Measurements from ENCODE around the gene GPATCH1.

GRCh38 chr19:33150852-33151518 is 70.0 kb downstream of the GPATCH1 start:
- TF ChIP-seq TCF7 (IDR thresholded peaks at IDR 0.05; ENCODE audit: borderline replicate concordance) (no peak), SIN3A (IDR thresholded peaks at IDR 0.05; ENCODE audit: low read depth, low read length) (no peak), SMC3 (IDR thresholded peaks at IDR 0.05; ENCODE audit: borderline replicate concordance, low read length) (no peak), CTCF (IDR thresholded peaks at IDR 0.05 in 2 of 3, conservative IDR thresholded peaks at IDR 0.05 in 1 of 3; ENCODE audit: control insufficient read depth in 2 of 3, extremely low read depth in 1 of 3, insufficient read depth in 1 of 3, low read depth in 3 of 3, low read length in 3 of 3) (no peak), ZNF24 (IDR thresholded peaks at IDR 0.05) (no peak), NFYA (IDR thresholded peaks at IDR 0.05; ENCODE audit: borderline replicate concordance, low read depth, low read length) (no peak), ESRRA (IDR thresholded peaks at IDR 0.05; ENCODE audit: low read length) (no peak), EP300 (IDR thresholded peaks at IDR 0.05; ENCODE audit: borderline replicate concordance in 1 of 2, control insufficient read depth in 1 of 2, low read depth in 2 of 2, low read length in 2 of 2) (no peak), POLR2AphosphoS5 (IDR thresholded peaks at IDR 0.05; ENCODE audit: low read length) (no peak), CEBPB (IDR thresholded peaks at IDR 0.05; ENCODE audit: borderline replicate concordance in 1 of 2, low read depth in 2 of 2, low read length in 2 of 2) (no peak), TAF1 (IDR thresholded peaks at IDR 0.05; ENCODE audit: borderline replicate concordance, low read depth, low read length) (no peak)
